ENCODE results near the gene TARS3. TPM values are rescaled to one million over a fixed set of nuclear protein-coding genes. Genes with fewer than 3 reads are reported as not detected.

The TARS3 gene
- total RNA-seq, 6 experiments from 2014 or later, result 4.5 to 9.4 (median 5.3) TPM

DNA sequence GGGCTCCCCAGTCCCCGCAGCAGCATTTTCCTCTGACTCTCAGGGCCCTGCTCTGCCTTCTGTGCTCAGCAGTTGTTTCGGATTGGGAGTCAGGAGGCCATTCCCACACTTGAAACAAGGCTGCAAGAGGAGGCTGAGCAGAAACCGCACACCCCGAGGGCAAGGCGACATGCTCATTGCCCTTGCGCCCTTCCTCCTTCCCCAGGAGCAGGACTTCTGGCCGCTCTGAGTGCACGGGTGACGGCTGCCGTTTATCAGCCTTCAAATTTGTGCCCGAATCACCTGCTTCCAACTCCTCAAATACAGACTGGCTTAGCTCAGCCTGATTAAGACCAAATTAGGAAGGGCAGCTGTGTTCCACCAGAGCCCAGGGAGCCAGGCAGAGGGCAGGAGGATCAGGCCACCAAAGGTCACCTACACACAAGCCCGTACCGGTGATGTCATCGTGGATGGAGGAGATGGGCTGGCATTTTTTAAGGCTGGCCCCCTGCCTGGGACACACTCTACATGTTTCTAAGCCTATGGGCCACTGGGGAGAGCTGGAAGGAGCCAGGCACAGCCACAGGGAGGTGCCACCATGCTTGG is 110.2 kb downstream of the TARS3 start:
- TF ChIP-seq POLR2A (IDR thresholded peaks at IDR 0.05) (peak; percentile 23), CTCF (IDR thresholded peaks at IDR 0.05) (no peak)
- intact Hi-C loops (cut with DNase I), result loop anchor here in 1 of 2 donors (10.0 kb wide), 1 partner anchor 169 kb away; no protein-coding TSS in a partner anchor
- Histone ChIP-seq H3K4me3 (peak overlapping the region in 1 of 3 donors; percentile 17), H3K36me3 (no peaks in the 10 kb centered on the region), H3K27me3 (no peaks in the 10 kb centered on the region), H3K9me3 (no peaks in the 10 kb centered on the region), H3K27ac (peak overlapping the region; percentile 74 to 86 (median 85)), H3K4me1 (peaks cover 0 to 40% (median 17%) of the 10 kb centered on the region in 4 donors)
- no CpG with 5 or more reads among the region's 14 CpGs for WGBS (ENCODE audit: insufficient coverage, low coverage, low lambda C conversion rate, missing lambda C conversion rate)
- ATAC-seq (peak; percentile 46 to 65 (median 60)), DNase-seq (peak; percentile 69 to 81 (median 73))

GRCh38 chr15:101613130-101614000 is 110.9 kb downstream of the TARS3 start:
- no peaks in the 10 kb centered on the region for H3K9me3 ChIP-seq
- no peaks in the 10 kb centered on the region for H3K36me3 ChIP-seq
- no peaks in the 10 kb centered on the region for H3K27me3 ChIP-seq
- H3K27ac ChIP-seq, result peak overlapping the region; percentile 74 to 86 (median 85)
- intact Hi-C loops (cut with DNase I), result loop anchor here in 1 of 2 donors (10.0 kb wide), 1 partner anchor 169 kb away; no protein-coding TSS in a partner anchor
- TF ChIP-seq CTCF (IDR thresholded peaks at IDR 0.05) (no peak), POLR2A (IDR thresholded peaks at IDR 0.05) (peak; percentile 61)
- DNase-seq, result peak; percentile 89 to 92 (median 91)
- ATAC-seq, result peak; percentile 33 to 63 (median 53)
- peaks cover 0 to 40% (median 17%) of the 10 kb centered on the region in 4 donors for H3K4me1 ChIP-seq
- 28% methylated on average over 14 of the region's 20 CpGs for WGBS (ENCODE audit: insufficient coverage, low coverage, low lambda C conversion rate, missing lambda C conversion rate)
- H3K4me3 ChIP-seq, result peak overlapping the region in 2 of 3 donors; percentile 28 to 29

- ATAC-seq (no peak), DNase-seq (no peak)
- intact Hi-C loops (cut with DNase I), result loop anchor here in 1 of 2 donors (10.0 kb wide), 1 partner anchor 168 kb away; no protein-coding TSS in a partner anchor
- TF ChIP-seq POLR2A (IDR thresholded peaks at IDR 0.05) (no peak), CTCF (IDR thresholded peaks at IDR 0.05) (no peak)
- peaks cover 0 to 40% (median 17%) of the 10 kb centered on the region in 4 donors for H3K4me1 ChIP-seq
- H3K36me3 ChIP-seq, result no peaks in the 10 kb centered on the region
- peak overlapping the region in 1 of 3 donors; percentile 29 for H3K4me3 ChIP-seq
- H3K27ac ChIP-seq, result peak overlapping the region in 2 of 3 donors; percentile 85 to 86
- no peaks in the 10 kb centered on the region for H3K9me3 ChIP-seq
- 25% methylated on average over 1 of the region's 11 CpGs for WGBS (ENCODE audit: insufficient coverage, low coverage, low lambda C conversion rate, missing lambda C conversion rate)
- H3K27me3 ChIP-seq, result no peaks in the 10 kb centered on the region
These were observed 111.6 kb downstream of the TARS3 start for GRCh38 chr15:101612676-101613075.

- H3K9me3 ChIP-seq, result no peaks in the 10 kb centered on the region
- peaks cover 0 to 36% (median 15%) of the 10 kb centered on the region in 4 donors for H3K4me1 ChIP-seq
- ATAC-seq (no peak), DNase-seq (no peak)
- 76% methylated on average over 7 of the region's 10 CpGs for WGBS (ENCODE audit: insufficient coverage, low coverage, low lambda C conversion rate, missing lambda C conversion rate)
- H3K4me3 ChIP-seq, result peak overlapping the region in 1 of 3 donors; percentile 29
- no peaks in the 10 kb centered on the region for H3K36me3 ChIP-seq
- intact Hi-C loops (cut with DNase I), result loop anchor here in 1 of 2 donors (10.0 kb wide), 1 partner anchor 167 kb away; no protein-coding TSS in a partner anchor
- no peak overlapping the region for H3K27ac ChIP-seq
- TF ChIP-seq POLR2A (IDR thresholded peaks at IDR 0.05), result no peak
- TF ChIP-seq CTCF (IDR thresholded peaks at IDR 0.05), result no peak
- no peaks in the 10 kb centered on the region for H3K27me3 ChIP-seq
These were observed 112.5 kb downstream of the TARS3 start for GRCh38 chr15:101611580-101612299.

Data from right lobe of liver (tissue), 6 donors.